Left lung (tissue), 10 donors: ENCODE results near the gene OGN. TPM values are rescaled to one million over a fixed set of nuclear protein-coding genes. Genes with fewer than 3 reads are reported as not detected.
A peak's percentile ranks its signal among the peaks of the same experiment; 100 is the strongest.

Experiments
- ATAC-seq: fragments of 200-7000 bp; cut with Tn5 transposase; one replicate; pipeline ENCODE4 v1.9.1; 2020; ENCODE audit warnings: moderate library complexity
- DNase-seq, 4 donors: peaks; one replicate each; pipeline ENCODE4 v3.0.0-alpha.2; 2013 to 2020
- H3K27ac ChIP-seq, 2 donors: fragments of 200-600 bp; sonication (generic) in 1 of 2; one replicate each; pipeline versions ENCODE4 v1.5.0 to v1.8.0; 2020 to 2021
- H3K27me3 ChIP-seq, 2 donors: fragments of 200-600 bp; sonication (generic) in 1 of 2; one replicate each; pipeline versions ENCODE4 v1.5.0 to v1.8.0; 2020 to 2021
- H3K36me3 ChIP-seq, 2 donors: fragments of 200-600 bp; sonication (generic) in 1 of 2; one replicate each; pipeline versions ENCODE4 v1.5.0 to v1.8.0; 2020 to 2021
- H3K4me1 ChIP-seq, 2 donors: fragments of 200-600 bp; one replicate each; pipeline ENCODE4 v1.8.0; 2021
- H3K4me3 ChIP-seq, 2 donors: fragments of 200-600 bp; sonication (generic) in 1 of 2; one replicate each; pipeline versions ENCODE4 v1.5.0 to v1.8.0; 2020 to 2021; ENCODE audit warnings: mild to moderate bottlenecking in 1 of 2
- H3K9me3 ChIP-seq, 2 donors: fragments of 200-600 bp; sonication (generic) in 1 of 2; one replicate each; pipeline versions ENCODE4 v1.5.0 to v1.8.0; 2020 to 2021
- intact Hi-C, 2 donors: fragments of 100-400 bp; cut with DNase I; formaldehyde crosslinking; loops; one replicate each; pipeline versions ENCODE4 v1.11.2 to v1.14.2; 2022
- polyA plus RNA-seq, 6 donors: library from polyadenylated mRNA; unstranded; fragments of 120-200 nt; gene quantifications; one replicate each; pipeline ENCODE4 v1.2.1, GENCODE V29; 2013; ENCODE audit not compliant: insufficient read length in 6 of 6
- total RNA-seq, 2 donors: library from RNA; stranded (reverse); fragmentation: NEBNext Ultra II Directional; extraction: Animal tissue kit (Norgen Biotek cat#: 25700); gene quantifications; one replicate each; pipeline ENCODE4 v1.2.1, GENCODE V29; 2021
- TF ChIP-seq, protein P1 (sequence below), 2 donors: fragments of 200-600 bp; sonication (generic) in 1 of 2; IDR thresholded peaks; one replicate each; pipeline versions ENCODE4 v1.5.0 to v1.8.0; 2021; ENCODE audit warnings: antibody characterized with exemption in 2 of 2
- donor health status: DM: no; HTN: yes; CAD: no.
- donor health status: DM: no; HTN: no; CAD: no.

The OGN gene
- total and polyA plus RNA-seq, 8 donors, result 11.8 to 153 (median 130) TPM

DNA sequence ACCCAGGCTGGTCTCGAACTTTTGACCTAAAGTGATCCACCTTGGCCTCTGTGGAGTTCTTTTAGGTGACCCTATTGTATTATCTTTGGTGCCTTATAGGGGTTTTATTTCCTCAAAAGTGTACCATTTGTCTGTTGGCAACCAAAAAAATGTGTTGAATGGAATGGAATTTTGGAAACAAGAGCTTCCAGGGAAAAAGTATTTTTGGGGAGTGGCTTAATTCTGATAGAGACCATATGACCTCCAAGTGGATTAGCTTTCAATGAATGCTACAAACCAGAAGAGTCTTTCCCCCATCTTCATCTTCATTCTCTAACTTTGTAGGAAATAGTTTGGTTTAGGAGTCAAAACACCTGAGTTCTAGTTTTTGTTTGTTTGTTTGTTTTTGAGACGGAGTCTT lies 3.4 kb upstream of the OGN start:
- no peaks in the 10 kb centered on the region for H3K36me3 ChIP-seq
- H3K4me1 ChIP-seq, result peaks cover 7 to 10% of the 10 kb centered on the region in 2 donors
- H3K27ac ChIP-seq, result no peak overlapping the region
- H3K9me3 ChIP-seq, result no peaks in the 10 kb centered on the region
- DNase-seq (no peak), ATAC-seq (no peak)
- H3K27me3 ChIP-seq, result no peaks in the 10 kb centered on the region
- no peak overlapping the region for H3K4me3 ChIP-seq
- TF ChIP-seq, protein P1, sequence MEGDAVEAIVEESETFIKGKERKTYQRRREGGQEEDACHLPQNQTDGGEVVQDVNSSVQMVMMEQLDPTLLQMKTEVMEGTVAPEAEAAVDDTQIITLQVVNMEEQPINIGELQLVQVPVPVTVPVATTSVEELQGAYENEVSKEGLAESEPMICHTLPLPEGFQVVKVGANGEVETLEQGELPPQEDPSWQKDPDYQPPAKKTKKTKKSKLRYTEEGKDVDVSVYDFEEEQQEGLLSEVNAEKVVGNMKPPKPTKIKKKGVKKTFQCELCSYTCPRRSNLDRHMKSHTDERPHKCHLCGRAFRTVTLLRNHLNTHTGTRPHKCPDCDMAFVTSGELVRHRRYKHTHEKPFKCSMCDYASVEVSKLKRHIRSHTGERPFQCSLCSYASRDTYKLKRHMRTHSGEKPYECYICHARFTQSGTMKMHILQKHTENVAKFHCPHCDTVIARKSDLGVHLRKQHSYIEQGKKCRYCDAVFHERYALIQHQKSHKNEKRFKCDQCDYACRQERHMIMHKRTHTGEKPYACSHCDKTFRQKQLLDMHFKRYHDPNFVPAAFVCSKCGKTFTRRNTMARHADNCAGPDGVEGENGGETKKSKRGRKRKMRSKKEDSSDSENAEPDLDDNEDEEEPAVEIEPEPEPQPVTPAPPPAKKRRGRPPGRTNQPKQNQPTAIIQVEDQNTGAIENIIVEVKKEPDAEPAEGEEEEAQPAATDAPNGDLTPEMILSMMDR (IDR thresholded peaks at IDR 0.05), result no peak
- intact Hi-C loops, result no loop called here

DNA sequence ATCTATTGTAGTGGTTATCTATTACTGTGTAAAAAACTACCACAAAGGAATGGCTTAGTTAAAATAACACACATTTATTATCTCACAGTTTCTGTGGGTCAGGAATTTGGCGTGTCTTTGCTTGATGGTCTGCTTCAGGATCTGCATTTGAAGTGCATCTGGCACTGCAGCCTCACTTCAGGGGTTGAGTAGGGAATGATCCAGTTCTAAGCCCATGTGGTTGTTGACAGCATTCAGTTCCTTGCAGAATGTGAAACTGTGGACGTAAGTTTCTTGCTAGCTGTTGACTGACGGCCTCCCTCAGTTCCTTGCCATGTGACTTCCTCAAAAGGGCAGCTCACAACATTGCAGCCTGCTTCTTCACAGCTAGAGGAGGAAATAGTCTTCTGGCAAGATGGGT lies 2.1 kb upstream of the OGN start:
- DNase-seq (peak in 1 of 4 donors; percentile 65), ATAC-seq (peak; percentile 81)
- Histone ChIP-seq H3K27me3 (no peaks in the 10 kb centered on the region), H3K4me3 (no peak overlapping the region), H3K9me3 (no peaks in the 10 kb centered on the region), H3K36me3 (no peaks in the 10 kb centered on the region), H3K27ac (peak overlapping the region; percentile 29 to 30), H3K4me1 (peaks cover 7 to 10% of the 10 kb centered on the region in 2 donors)
- intact Hi-C loops, result no loop called here
- TF ChIP-seq, protein P1 (IDR thresholded peaks at IDR 0.05), result no peak

DNA sequence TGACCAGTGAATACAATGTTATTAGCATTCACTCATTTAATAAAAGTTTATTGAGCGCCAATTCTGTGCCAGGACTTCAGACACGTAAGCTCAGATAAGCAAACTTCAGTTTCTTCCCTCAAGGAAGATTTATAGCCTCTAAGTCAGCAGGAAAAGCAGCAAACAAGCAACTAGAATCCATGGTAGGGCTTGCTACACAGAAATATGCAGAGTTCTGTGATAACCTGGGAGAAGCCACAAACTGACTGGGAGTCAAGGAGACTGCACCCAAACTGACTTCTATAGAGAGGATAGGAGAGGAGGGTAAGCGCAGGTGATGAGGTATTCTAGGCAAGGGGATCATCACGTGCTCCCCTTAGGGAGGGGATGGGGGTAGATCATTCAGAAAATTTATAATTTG lies 1.4 kb upstream of the OGN start:
- Histone ChIP-seq H3K4me3 (no peak overlapping the region), H3K27ac (peak overlapping the region; percentile 29 to 30), H3K36me3 (no peaks in the 10 kb centered on the region), H3K4me1 (peaks cover 7 to 10% of the 10 kb centered on the region in 2 donors), H3K9me3 (no peaks in the 10 kb centered on the region), H3K27me3 (no peaks in the 10 kb centered on the region)
- intact Hi-C loops, result no loop called here
- DNase-seq (no peak), ATAC-seq (no peak)
- TF ChIP-seq, protein P1 (IDR thresholded peaks at IDR 0.05), result no peak

DNA sequence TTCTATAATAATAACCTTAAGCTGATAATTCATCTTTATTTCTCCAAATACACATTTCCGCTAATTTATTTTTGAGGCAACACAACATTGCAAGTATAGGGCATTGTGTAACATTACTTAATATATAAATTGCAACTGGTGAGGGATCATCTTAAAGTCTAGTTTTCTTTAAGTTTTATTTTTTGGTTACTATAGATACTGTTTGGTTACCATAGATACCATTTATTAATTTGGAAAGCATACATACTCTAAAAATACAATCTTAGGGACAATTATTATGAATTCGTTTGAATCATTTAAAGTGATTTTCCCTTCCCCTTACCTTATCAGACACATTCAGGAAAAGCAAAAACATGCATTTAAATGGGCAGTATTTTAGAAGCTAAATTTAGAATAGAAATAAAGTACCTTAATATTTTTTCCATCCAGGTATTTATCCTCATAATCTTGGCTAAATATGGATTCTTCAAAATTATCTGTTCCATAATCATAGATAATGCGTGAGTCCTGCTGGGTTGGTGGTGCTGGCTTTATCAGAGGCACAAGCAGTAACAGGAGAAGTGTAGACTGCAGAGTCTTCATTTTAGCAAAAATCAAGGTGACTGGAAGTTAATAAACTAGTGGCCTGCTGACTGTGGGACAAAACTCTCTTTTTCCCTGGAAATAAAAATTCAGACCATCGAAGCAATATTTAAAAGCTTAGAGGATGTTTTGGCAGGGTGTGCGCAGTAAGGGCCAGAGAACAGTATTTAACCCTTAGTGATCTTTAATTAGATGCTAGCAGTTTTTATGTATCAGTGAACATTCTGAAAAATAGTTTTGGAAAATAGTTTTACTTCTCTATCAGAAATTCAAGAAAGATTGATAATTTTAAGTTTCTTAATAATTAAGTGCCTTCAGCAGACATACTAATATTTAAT lies 1.3 kb downstream of the OGN start:
- TF ChIP-seq, protein P1 (IDR thresholded peaks at IDR 0.05), result no peak
- intact Hi-C loops, result no loop called here
- no peak overlapping the region for H3K4me3 ChIP-seq
- peak overlapping the region in 1 of 2 donors; percentile 49 for H3K27ac ChIP-seq
- H3K9me3 ChIP-seq, result no peaks in the 10 kb centered on the region
- H3K36me3 ChIP-seq, result no peaks in the 10 kb centered on the region
- DNase-seq (no peak), ATAC-seq (no peak)
- peaks cover 7 to 10% of the 10 kb centered on the region in 2 donors for H3K4me1 ChIP-seq
- no peaks in the 10 kb centered on the region for H3K27me3 ChIP-seq

DNA sequence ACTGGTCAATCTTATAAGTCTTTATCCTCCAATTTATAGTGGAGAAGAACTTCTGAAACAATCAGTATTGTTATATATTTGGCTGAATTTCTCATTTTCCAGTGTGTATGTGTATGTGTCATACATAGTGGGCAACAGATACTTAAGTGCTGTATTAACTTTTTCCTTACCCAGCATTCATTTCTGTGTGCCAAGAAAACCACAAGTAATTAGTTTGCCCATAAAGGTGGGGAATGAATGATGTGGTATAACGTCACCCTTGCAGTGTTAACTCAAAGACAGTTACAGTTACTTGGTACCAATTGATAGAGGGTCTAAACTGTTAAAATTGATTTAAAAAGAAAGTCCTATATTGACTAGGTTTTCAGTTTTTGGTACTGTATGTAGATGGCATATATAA lies 2.0 kb downstream of the OGN start:
- no peaks in the 10 kb centered on the region for H3K36me3 ChIP-seq
- intact Hi-C loops, result no loop called here
- no peak overlapping the region for H3K27ac ChIP-seq
- TF ChIP-seq, protein P1 (IDR thresholded peaks at IDR 0.05), result no peak
- H3K4me3 ChIP-seq, result no peak overlapping the region
- peaks cover 7 to 10% of the 10 kb centered on the region in 2 donors for H3K4me1 ChIP-seq
- ATAC-seq, result no peak
- H3K27me3 ChIP-seq, result no peaks in the 10 kb centered on the region
- no peak for DNase-seq
- no peaks in the 10 kb centered on the region for H3K9me3 ChIP-seq
